ENCODE measurements around the gene MTX1.
"Not testable (repeated sequence)": the region's sequence is repeated elsewhere in the genome, so short reads cannot be mapped to it uniquely, and the experiment has no call there.

The MTX1 gene

DNA sequence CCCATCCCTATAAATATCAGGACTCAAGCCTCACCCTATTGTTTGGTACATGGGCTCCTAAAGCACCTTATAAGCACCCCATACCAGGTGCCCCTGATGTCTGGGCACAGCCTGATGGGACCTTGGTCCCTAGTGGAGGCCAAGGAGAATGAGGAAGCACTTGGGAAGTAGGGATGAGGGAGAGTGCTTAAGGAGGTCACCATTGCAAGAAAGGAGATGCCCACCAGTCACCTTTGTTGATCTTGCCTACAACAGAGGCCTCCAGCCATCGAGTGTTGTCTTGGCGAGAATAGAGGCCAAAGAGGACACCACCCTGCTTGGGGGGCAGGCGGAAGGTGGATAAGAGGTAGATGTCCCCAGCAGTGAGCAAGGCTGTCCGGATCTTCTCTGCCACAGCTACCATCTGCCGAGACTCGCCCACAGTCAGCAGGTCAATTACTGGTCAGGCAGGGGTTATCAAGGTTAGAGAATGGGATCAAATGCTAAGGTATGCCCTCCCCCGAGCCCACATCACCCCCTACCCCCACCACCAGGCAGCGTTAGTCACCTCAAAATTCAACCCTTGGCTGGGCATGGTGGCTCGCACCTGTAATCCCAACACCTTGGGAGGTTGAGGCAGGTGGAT is 2.4 kb upstream of the MTX1 start:
- no peak for DNase-seq (ENCODE audit: low read depth in 2 of 2, low spot score in 1 of 2)

DNA sequence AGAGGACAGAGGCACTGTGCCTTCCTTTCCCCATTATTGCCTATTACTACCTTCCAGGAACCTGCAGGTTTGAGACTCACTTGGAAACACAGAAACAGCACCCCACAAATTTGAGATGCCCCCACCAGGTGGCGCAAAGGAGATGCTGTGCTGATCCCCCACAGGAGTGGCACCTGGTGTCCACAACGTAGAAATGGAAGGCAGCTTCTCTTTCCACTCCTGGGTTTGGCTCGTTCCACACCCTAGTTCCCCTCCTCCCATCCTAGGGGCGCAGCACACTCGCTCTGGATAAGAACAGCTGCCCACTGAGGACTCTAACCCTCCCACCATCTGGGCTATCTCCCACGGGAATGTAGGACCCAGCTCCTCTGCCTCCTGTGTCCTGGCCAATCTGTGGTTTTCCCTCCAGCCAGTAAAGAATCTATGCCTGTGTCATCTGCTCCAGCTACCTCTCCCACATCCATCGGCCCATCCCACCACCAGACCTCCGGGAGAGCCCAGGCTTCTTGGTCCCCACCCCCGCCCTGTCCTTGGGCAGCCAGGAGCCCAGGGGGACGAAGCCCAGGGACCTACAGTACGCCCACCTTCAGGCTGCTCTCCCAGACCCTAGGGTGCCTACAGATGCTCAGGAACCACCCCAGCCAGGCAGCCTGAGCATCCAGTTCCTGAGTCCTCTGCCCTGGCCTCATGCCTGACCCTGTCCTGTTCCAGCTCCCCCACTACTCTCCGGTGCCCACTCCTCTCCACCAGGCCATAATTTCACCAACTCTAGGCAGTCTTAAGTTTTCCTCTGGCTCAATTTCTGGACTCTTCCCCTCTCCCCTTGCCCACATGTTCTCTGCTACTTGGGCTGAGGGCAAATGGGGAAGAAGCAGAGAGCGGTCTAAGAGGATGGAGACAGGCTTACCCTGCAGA is 1.3 kb upstream of the MTX1 start:
- DNase-seq (ENCODE audit: low read depth in 2 of 2, low spot score in 1 of 2), result peak; percentile 88 to 91

DNA sequence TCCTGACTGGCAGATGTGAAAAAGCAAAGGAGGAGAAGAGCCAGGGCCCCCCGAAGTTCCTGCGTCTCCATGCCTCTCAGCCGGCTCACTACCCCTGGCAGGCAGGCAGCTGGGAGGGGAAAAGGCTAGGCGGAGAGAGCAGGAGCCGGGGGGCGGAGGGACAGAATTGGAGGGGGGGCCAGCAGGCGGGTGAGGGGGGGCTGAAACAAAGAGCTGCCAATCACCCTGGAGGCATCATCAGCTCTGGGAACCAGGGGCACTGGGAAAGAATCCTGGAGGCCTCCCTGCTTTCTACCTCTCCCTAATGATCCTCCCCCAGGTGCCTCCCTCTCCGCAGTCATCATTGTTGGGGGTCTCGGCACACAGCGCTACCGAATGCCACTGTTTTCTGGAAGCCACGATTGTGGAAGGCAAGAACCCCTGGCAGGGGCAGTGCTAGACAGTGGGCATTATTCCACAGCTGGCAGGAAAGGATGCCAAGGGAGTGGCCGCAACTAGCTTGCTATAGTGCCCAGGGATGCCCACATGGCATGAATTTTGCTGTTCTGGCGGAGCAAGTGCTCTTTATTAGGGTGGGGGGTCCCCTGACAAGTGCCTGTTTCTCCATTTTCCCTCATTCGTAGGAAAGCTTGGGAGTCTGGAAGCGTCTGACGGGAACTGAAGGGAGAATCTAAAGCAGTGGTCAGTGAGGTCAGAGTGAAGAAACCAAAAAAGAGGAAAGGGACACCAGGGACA is 522 bp upstream of the MTX1 start, which contains the start of gene THBS3:
Gene THBS3 (minus strand): TSS at position 92 of the 735 bp plus-strand sequence. CDS start 21 bp downstream, at position 71.
- DNase-seq (ENCODE audit: low read depth in 2 of 2, low spot score in 1 of 2), result no peak

GRCh38 chr1:155209312-155209721 is 822 bp downstream of the MTX1 start:
- no peak for DNase-seq (ENCODE audit: low read depth in 2 of 2, low spot score in 1 of 2)

DNA sequence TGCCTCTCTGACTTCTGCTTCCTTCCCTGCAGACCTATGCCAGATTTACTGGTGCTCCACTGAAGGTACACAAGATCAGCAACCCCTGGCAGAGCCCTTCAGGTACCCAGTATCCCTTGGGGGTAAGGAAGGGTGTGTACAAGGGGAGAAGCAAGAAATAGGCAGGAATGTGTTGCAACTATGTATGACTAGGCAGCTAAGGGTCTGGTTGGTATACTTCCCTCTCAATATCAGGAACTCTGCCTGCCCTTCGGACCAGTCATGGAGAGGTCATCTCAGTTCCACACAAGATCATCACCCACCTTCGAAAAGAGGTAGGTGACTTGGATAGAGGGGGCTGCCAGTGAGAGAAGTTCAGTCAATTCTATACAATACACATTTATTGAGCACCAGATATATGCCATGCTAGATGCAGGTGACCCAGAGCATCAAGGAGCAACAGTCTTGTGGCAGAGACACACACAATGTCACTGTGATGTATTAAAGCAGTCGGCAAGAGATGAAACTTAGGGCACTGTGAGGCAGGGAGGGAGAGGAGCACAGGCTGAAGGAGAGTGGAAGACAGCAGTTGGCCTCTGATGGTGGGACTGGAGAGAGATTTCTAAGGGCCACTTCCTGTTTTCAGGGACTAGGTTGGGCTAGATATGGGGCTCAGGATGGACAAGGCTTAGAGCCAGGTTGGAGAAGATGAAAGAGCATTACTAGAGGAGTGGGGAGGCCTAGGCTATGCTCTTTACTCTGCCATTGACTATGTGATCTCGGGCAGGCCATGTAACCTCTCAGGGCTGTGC is 2.0 kb downstream of the MTX1 start:
- DNase-seq (ENCODE audit: low read depth in 2 of 2, low spot score in 1 of 2), result no peak

GRCh38 chr1:155211381-155212050 is 3.0 kb downstream of the MTX1 start:
- DNase-seq (ENCODE audit: low read depth in 2 of 2, low spot score in 1 of 2), result not testable (repeated sequence)

GRCh38 chr1:155212051-155212440 is 3.6 kb downstream of the MTX1 start:
- DNase-seq (ENCODE audit: low read depth in 2 of 2, low spot score in 1 of 2), result not testable (repeated sequence)

DNA sequence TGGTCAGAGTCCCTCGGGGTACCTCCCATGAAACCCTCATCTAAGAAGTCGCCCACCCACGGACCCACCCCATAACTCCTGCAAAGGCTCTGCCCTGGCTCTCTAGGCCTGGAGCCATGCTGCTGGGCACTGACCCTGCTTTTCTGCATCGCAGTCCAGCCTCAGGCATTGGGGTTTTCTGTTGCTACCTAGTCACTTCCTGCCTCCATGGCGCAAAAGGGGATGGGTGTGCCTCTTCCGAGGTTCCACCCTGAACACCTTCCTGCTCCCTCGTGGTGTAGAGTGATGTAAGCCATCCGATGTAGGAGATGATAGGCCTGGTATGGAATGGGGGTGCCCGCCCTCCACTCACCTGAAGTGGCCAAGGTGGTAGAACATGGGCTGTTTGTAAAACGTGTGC is 6.2 kb downstream of the MTX1 start:
- DNase-seq (ENCODE audit: low read depth in 2 of 2, low spot score in 1 of 2), result not testable (repeated sequence)

GRCh38 chr1:155218854-155219591 is 10.5 kb downstream of the MTX1 start:
- DNase-seq (ENCODE audit: low read depth in 2 of 2, low spot score in 1 of 2), result no peak

- DNase-seq (ENCODE audit: low read depth in 2 of 2, low spot score in 1 of 2), result no peak
These were observed 11.1 kb downstream of the MTX1 start for GRCh38 chr1:155219592-155220031.

DNA sequence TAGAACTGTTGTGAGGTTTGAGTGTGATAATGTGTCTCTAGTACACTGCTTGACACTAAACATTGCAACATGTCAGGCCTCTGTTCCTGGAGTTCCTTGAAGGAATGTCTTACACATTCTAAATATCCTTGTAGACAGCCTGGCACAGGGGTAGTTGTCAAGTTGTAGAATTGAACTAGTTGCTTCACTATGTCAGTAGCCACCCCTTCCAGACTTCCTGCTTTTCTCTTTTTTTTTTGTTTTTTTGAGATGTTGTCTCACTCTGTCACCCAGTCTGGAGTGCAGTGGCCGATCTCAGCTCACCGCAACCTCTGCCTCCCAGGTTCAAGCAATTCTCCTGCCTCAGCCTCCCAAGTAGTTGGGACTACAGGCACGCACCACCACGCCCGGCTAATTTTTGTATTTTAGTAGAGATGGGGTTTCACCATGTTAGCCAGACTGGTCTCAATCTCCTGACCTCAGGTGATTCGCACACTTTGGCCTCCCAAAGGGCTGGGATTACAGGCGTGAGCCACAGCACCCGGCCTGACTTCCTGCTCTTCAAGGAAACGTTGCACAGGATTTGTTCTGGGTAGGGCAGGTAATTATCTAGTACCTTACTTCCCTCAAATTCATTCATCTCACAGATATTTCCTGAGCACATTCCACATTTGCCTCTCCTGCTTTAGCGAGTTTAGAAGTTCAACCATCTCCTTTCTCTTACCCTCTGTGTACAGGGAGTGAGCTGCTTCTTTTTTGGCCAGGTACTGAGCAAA is 11.9 kb downstream of the MTX1 start:
- not testable (repeated sequence) for DNase-seq (ENCODE audit: low read depth in 2 of 2, low spot score in 1 of 2)

GRCh38 chr1:155223047-155223446 is 14.6 kb downstream of the MTX1 start:
- no peak for DNase-seq (ENCODE audit: low read depth in 2 of 2, low spot score in 1 of 2)

DNA sequence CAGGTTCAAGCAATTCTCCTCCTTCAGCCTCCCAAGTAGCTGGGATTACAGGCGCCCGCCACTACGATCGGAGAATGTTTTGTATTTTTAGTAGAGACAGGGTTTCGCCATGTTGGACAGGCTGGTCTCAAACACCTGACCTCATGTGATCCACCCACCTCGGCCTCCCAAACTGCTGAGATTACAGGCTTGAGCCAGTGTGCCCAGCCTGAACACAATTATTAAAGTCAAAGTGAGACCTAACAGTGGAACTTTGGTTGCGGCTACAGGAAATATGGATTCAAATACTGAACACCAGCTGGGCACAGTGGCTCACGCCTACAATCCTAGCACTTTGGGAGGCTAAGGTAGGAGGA is 16.9 kb downstream of the MTX1 start:
- not testable (repeated sequence) for DNase-seq (ENCODE audit: low read depth in 2 of 2, low spot score in 1 of 2)

- DNase-seq (ENCODE audit: low read depth in 2 of 2, low spot score in 1 of 2), result peak; percentile 68 to 90
These were observed 17.9 kb downstream of the MTX1 start for GRCh38 chr1:155226188-155226909.

DNA sequence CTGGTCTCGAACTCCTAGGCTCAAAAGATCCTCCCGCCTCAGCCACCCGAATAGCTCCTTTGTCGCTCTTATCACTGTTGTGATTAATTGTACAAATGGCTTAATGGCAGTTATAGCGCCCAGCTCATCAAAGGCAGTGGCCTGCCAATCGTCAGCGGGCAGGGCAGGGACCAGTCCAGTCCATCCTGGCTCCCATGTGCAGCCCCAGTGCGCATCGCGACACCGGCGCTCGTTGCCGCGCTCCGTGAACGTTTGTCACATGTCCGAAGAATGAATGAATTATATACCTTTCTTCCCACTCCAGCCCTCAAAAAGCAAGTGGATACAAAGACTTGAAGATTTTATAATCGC is 18.4 kb downstream of the MTX1 start:
- no peak for DNase-seq (ENCODE audit: low read depth in 2 of 2, low spot score in 1 of 2)

- peak; percentile 97 to 100 for DNase-seq (ENCODE audit: low read depth in 2 of 2, low spot score in 1 of 2)
These were observed 19.0 kb downstream of the MTX1 start for GRCh38 chr1:155227261-155228095.

DNA sequence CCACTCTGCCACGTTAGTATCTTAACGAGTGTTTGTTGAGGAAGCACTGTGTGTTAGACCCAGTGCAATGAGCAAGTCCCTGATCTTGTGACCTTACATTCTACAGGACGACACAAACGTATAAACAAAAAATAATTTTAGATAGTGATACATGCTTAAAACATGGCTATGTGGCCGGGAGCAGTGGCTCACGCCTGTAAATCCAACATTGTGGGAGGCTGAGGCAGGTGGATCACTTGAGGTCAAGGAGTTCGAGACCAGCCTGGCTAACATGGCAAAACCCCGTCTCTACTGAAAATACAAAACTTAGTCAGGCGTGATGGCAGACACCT is 19.6 kb downstream of the MTX1 start:
- DNase-seq (ENCODE audit: low read depth in 2 of 2, low spot score in 1 of 2), result no peak

- not testable (repeated sequence) for DNase-seq (ENCODE audit: low read depth in 2 of 2, low spot score in 1 of 2)
These were observed 22.8 kb downstream of the MTX1 start for GRCh38 chr1:155231302-155231701.
